CD4-positive, CD25-positive, alpha-beta regulatory T cell (primary cell): ENCODE data around the gene TMEM187. TPM values are rescaled to one million over a fixed set of nuclear protein-coding genes. Genes with fewer than 3 reads are reported as not detected.

Experiments
- ATAC-seq, 2 donors: fragments of 150-1000 bp; cut with Tn5 transposase; one replicate each; pipeline ENCODE4 v1.10.0; 2021; ENCODE audit warnings: low read depth in 2 of 2, moderate number of reproducible peaks in 2 of 2, moderate library complexity in 1 of 2
- DNase-seq, 3 donors: peaks; one replicate each; pipeline versions ENCODE4 v3.0.0 to v3.0.0-alpha.2; 2012 to 2022; ENCODE audit warnings: mixed read lengths in 1 of 3
- H3K27ac ChIP-seq: one replicate; pipeline ENCODE4 v1.7.0; 2013; ENCODE audit warnings: mild to moderate bottlenecking, low read length; ENCODE audit not compliant: insufficient read depth, poor library complexity, severe bottlenecking
- H3K27me3 ChIP-seq: one replicate; pipeline ENCODE4 v1.7.0; 2013; ENCODE audit warnings: low read length; ENCODE audit not compliant: control insufficient read depth, insufficient read depth
- H3K36me3 ChIP-seq: one replicate; pipeline ENCODE4 v1.7.0; 2013; ENCODE audit warnings: mild to moderate bottlenecking, low read length, moderate library complexity; ENCODE audit not compliant: control insufficient read depth, insufficient read depth
- H3K4me1 ChIP-seq: 2 replicates; pipeline ENCODE4 v1.7.0; 2013; ENCODE audit warnings: mild to moderate bottlenecking, low read length; ENCODE audit not compliant: insufficient read depth, control insufficient read depth, poor library complexity, severe bottlenecking
- H3K4me3 ChIP-seq: one replicate; pipeline ENCODE4 v1.7.0; 2013; ENCODE audit warnings: low read depth, mild to moderate bottlenecking, low read length, moderate library complexity
- H3K9me3 ChIP-seq, 2 experiments: 1 replicate in 1 of 2; 2 replicates in 1 of 2; pipeline ENCODE4 v1.7.0; 2013; ENCODE audit warnings: low read length in 2 of 2, mild to moderate bottlenecking in 1 of 2, moderate library complexity in 1 of 2; ENCODE audit not compliant: control insufficient read depth in 2 of 2
- H3K27ac Mint-ChIP-seq, 3 donors: one replicate each; pipeline ENCODE4 v1.8.0; 2020 to 2022; ENCODE audit warnings: mild to moderate bottlenecking in 3 of 3, mixed read lengths in 3 of 3, moderate library complexity in 2 of 3
- H3K27me3 Mint-ChIP-seq: one replicate; pipeline ENCODE4 v1.8.0; 2022; ENCODE audit warnings: mild to moderate bottlenecking, mixed read lengths
- H3K36me3 Mint-ChIP-seq: one replicate; pipeline ENCODE4 v1.8.0; 2020; ENCODE audit warnings: mixed read lengths
- H3K4me1 Mint-ChIP-seq, 4 donors: one replicate each; pipeline ENCODE4 v1.8.0; 2020 to 2022; ENCODE audit warnings: mixed read lengths in 4 of 4, mild to moderate bottlenecking in 1 of 4
- H3K4me3 Mint-ChIP-seq, 4 donors: one replicate each; pipeline ENCODE4 v1.8.0; 2020 to 2022; ENCODE audit warnings: mild to moderate bottlenecking in 4 of 4, mixed read lengths in 4 of 4, moderate library complexity in 3 of 4
- H3K9me3 Mint-ChIP-seq, 7 donors: one replicate each; pipeline ENCODE4 v1.8.0; 2020 to 2022; ENCODE audit warnings: mixed read lengths in 7 of 7, mild to moderate bottlenecking in 3 of 7, moderate library complexity in 2 of 7
- polyA plus RNA-seq, 4 donors: library from polyadenylated mRNA; unstranded; fragments of 300-500 nt; fragmentation: Illumina TruSeq; gene quantifications; one replicate each; pipeline ENCODE4 v1.2.3, GENCODE V29; 2021
- total RNA-seq: library from RNA; stranded (reverse); gene quantifications from one replicate; pipeline ENCODE4 v1.2.3, GENCODE V29; 2022

Gene TMEM187
- total and polyA plus RNA-seq, 5 donors from 2014 or later = 6.0 to 21.0 (median 17.3) TPM

- H3K9me3 Mint-ChIP-seq = peaks cover 0 to 5% (median 0%) of the 10 kb centered on the region in 7 donors
- H3K36me3 Mint-ChIP-seq = peaks cover 3% of the 10 kb centered on the region
- H3K4me3 Mint-ChIP-seq = no peak overlapping the region
- Histone ChIP-seq H3K4me3 (no peak overlapping the region), H3K9me3 (no peaks in the 10 kb centered on the region), H3K27ac (no peak overlapping the region), H3K27me3 (no peaks in the 10 kb centered on the region), H3K4me1 (no peaks in the 10 kb centered on the region), H3K36me3 (peaks cover 35% of the 10 kb centered on the region)
- no peak overlapping the region for H3K27ac Mint-ChIP-seq
- peaks cover 3 to 15% (median 9%) of the 10 kb centered on the region in 4 donors for H3K4me1 Mint-ChIP-seq
- no peaks in the 10 kb centered on the region for H3K27me3 Mint-ChIP-seq
- DNase-seq = no peak
- ATAC-seq = no peak
Measured at GRCh38 chrX:154030266-154030665, 57.7 kb downstream of the TMEM187 start.

GRCh38 chrX:154030715-154031305 is 58.3 kb downstream of the TMEM187 start:
- peaks cover 35% of the 10 kb centered on the region for H3K36me3 ChIP-seq
- H3K9me3 Mint-ChIP-seq = peaks cover 0 to 5% (median 0%) of the 10 kb centered on the region in 7 donors
- no peak overlapping the region for H3K27ac Mint-ChIP-seq
- no peak overlapping the region for H3K4me3 ChIP-seq
- no peaks in the 10 kb centered on the region for H3K4me1 ChIP-seq
- no peaks in the 10 kb centered on the region for H3K27me3 Mint-ChIP-seq
- DNase-seq (no peak), ATAC-seq (no peak)
- H3K4me1 Mint-ChIP-seq = peaks cover 0 to 16% (median 9%) of the 10 kb centered on the region in 4 donors
- H3K9me3 ChIP-seq = no peaks in the 10 kb centered on the region
- H3K27ac ChIP-seq = no peak overlapping the region
- peaks cover 3% of the 10 kb centered on the region for H3K36me3 Mint-ChIP-seq
- H3K4me3 Mint-ChIP-seq = no peak overlapping the region
- no peaks in the 10 kb centered on the region for H3K27me3 ChIP-seq

GRCh38 chrX:154032160-154032559 is 59.6 kb downstream of the TMEM187 start:
- H3K27me3 Mint-ChIP-seq = no peaks in the 10 kb centered on the region
- ATAC-seq (no peak), DNase-seq (no peak)
- Histone ChIP-seq H3K4me3 (no peak overlapping the region), H3K27ac (no peak overlapping the region), H3K36me3 (peaks cover 32% of the 10 kb centered on the region), H3K4me1 (peaks cover 4% of the 10 kb centered on the region), H3K27me3 (no peaks in the 10 kb centered on the region), H3K9me3 (no peaks in the 10 kb centered on the region)
- H3K36me3 Mint-ChIP-seq = peaks cover 3% of the 10 kb centered on the region
- no peak overlapping the region for H3K27ac Mint-ChIP-seq
- H3K9me3 Mint-ChIP-seq = peaks cover 0 to 5% (median 0%) of the 10 kb centered on the region in 7 donors
- no peak overlapping the region for H3K4me3 Mint-ChIP-seq
- H3K4me1 Mint-ChIP-seq = peaks cover 0 to 27% (median 11%) of the 10 kb centered on the region in 4 donors

GRCh38 chrX:154032653-154033052 is 60.1 kb downstream of the TMEM187 start:
- no peak overlapping the region for H3K4me3 ChIP-seq
- Mint-ChIP-seq H3K27ac (no peak overlapping the region), H3K36me3 (peaks cover 3% of the 10 kb centered on the region), H3K4me3 (no peak overlapping the region), H3K9me3 (peaks cover 0 to 5% (median 0%) of the 10 kb centered on the region in 7 donors), H3K27me3 (no peaks in the 10 kb centered on the region), H3K4me1 (peaks cover 0 to 32% (median 11%) of the 10 kb centered on the region in 4 donors)
- ATAC-seq = no peak
- H3K9me3 ChIP-seq = no peaks in the 10 kb centered on the region
- no peak for DNase-seq
- no peak overlapping the region for H3K27ac ChIP-seq
- H3K4me1 ChIP-seq = peaks cover 4% of the 10 kb centered on the region
- H3K27me3 ChIP-seq = no peaks in the 10 kb centered on the region
- H3K36me3 ChIP-seq = peaks cover 30% of the 10 kb centered on the region

Other genes starting within 250 kb of the TMEM187 start
- 99.9 TPM for gene BCAP31, start 248.4 kb upstream of the TMEM187 start, total RNA-seq
- gene BCAP31, start 248.4 kb upstream of the TMEM187 start, polyA plus RNA-seq = 100 to 1,000 TPM; 261 to 318 (median 276) TPM
- gene ABCD1, start 247.9 kb upstream of the TMEM187 start, total RNA-seq = 7.5 TPM
- gene ABCD1, start 247.9 kb upstream of the TMEM187 start, polyA plus RNA-seq = 1 to 10 TPM; 1.1 to 3.4 (median 1.5) TPM
- gene PLXNB3, start 208.5 kb upstream of the TMEM187 start, total RNA-seq = 0.52 TPM
- gene PLXNB3, start 208.5 kb upstream of the TMEM187 start, polyA plus RNA-seq = not detected
- not detected for gene SRPK3, start 191.7 kb upstream of the TMEM187 start, total RNA-seq
- gene SRPK3, start 191.7 kb upstream of the TMEM187 start, polyA plus RNA-seq = not detected
- gene IDH3G, start 178.4 kb upstream of the TMEM187 start, total RNA-seq = 64.4 TPM
- 100 to 1,000 TPM in 3 of 4 donors, 10 to 100 TPM in 1; 96.3 to 127 (median 109) TPM for gene IDH3G, start 178.4 kb upstream of the TMEM187 start, polyA plus RNA-seq
- 155 TPM for gene SSR4, start 178.1 kb upstream of the TMEM187 start, total RNA-seq
- gene SSR4, start 178.1 kb upstream of the TMEM187 start, polyA plus RNA-seq = 100 to 1,000 TPM; 366 to 475 (median 424) TPM
- gene PDZD4, start 142.2 kb upstream of the TMEM187 start, total RNA-seq = 4.9 TPM
- not detected for gene PDZD4, start 142.2 kb upstream of the TMEM187 start, polyA plus RNA-seq
- gene L1CAM, start 86.6 kb upstream of the TMEM187 start, total RNA-seq = 2.1 TPM
- gene L1CAM, start 86.6 kb upstream of the TMEM187 start, polyA plus RNA-seq = under 1 TPM in 1 of 4 donors, not detected in 3; 0.67 TPM
- gene AVPR2, start 68.1 kb upstream of the TMEM187 start, total RNA-seq = not detected
- not detected for gene AVPR2, start 68.1 kb upstream of the TMEM187 start, polyA plus RNA-seq
- 459 TPM for gene ARHGAP4, start 46.5 kb upstream of the TMEM187 start, total RNA-seq
- 10 to 100 TPM; 73.5 to 89.9 (median 80.2) TPM for gene ARHGAP4, start 46.5 kb upstream of the TMEM187 start, polyA plus RNA-seq
- 70.0 TPM for gene NAA10, start 37.7 kb upstream of the TMEM187 start, total RNA-seq
- 10 to 100 TPM; 72.4 to 99.8 (median 82.3) TPM for gene NAA10, start 37.7 kb upstream of the TMEM187 start, polyA plus RNA-seq
- gene RENBP, start 28.1 kb upstream of the TMEM187 start, total RNA-seq = 15.3 TPM
- gene RENBP, start 28.1 kb upstream of the TMEM187 start, polyA plus RNA-seq = 1 to 10 TPM in 2 of 4 donors, under 1 TPM in 2; 0.62 to 1.9 (median 1.1) TPM
- gene HCFC1, start 936 bp upstream of the TMEM187 start, total RNA-seq = 71.6 TPM
- 1 to 10 TPM; 3.0 to 4.3 (median 3.6) TPM for gene HCFC1, start 936 bp upstream of the TMEM187 start, polyA plus RNA-seq
- 64.7 TPM for gene IRAK1, start 47.1 kb downstream of the TMEM187 start, total RNA-seq
- gene IRAK1, start 47.1 kb downstream of the TMEM187 start, polyA plus RNA-seq = 10 to 100 TPM; 23.7 to 29.5 (median 26.0) TPM
- gene MECP2, start 125.0 kb downstream of the TMEM187 start, total RNA-seq = 180 TPM
- gene MECP2, start 125.0 kb downstream of the TMEM187 start, polyA plus RNA-seq = 10 to 100 TPM; 13.3 to 20.5 (median 15.2) TPM
- not detected for gene OPN1LW, start 171.5 kb downstream of the TMEM187 start, total RNA-seq
- gene OPN1LW, start 171.5 kb downstream of the TMEM187 start, polyA plus RNA-seq = not detected
- not detected for gene OPN1MW, start 209.8 kb downstream of the TMEM187 start, total RNA-seq
- gene OPN1MW, start 209.8 kb downstream of the TMEM187 start, polyA plus RNA-seq = not detected
- gene OPN1MW2, start 247.0 kb downstream of the TMEM187 start, total RNA-seq = not detected
- gene OPN1MW2, start 247.0 kb downstream of the TMEM187 start, polyA plus RNA-seq = not detected